GM15510 (cell line): ENCODE measurements around the gene KIF21A.

Source experiments
- POLR2A ChIP-seq: IDR thresholded peaks from 3 replicates; pipeline ENCODE4 v1.6.1; 2011; ENCODE audit warnings: borderline replicate concordance; ENCODE audit not compliant: insufficient read length; ENCODE audit errors: extremely low read depth

KIF21A gene

DNA sequence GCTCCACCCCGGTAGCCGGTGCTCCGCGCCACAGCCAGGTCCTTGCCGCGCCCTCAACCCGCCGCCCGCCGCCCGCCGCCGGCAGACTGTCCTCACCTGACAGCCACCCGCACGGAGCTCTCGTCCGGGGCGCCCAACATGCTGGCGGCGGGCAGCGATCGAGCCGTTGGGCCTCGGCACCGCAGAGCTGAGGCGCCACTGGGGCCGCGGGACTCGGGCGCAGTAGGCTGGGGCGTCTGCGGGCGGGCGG, 164 bp downstream of the KIF21A start:
- no peak for TF ChIP-seq POLR2A

DNA sequence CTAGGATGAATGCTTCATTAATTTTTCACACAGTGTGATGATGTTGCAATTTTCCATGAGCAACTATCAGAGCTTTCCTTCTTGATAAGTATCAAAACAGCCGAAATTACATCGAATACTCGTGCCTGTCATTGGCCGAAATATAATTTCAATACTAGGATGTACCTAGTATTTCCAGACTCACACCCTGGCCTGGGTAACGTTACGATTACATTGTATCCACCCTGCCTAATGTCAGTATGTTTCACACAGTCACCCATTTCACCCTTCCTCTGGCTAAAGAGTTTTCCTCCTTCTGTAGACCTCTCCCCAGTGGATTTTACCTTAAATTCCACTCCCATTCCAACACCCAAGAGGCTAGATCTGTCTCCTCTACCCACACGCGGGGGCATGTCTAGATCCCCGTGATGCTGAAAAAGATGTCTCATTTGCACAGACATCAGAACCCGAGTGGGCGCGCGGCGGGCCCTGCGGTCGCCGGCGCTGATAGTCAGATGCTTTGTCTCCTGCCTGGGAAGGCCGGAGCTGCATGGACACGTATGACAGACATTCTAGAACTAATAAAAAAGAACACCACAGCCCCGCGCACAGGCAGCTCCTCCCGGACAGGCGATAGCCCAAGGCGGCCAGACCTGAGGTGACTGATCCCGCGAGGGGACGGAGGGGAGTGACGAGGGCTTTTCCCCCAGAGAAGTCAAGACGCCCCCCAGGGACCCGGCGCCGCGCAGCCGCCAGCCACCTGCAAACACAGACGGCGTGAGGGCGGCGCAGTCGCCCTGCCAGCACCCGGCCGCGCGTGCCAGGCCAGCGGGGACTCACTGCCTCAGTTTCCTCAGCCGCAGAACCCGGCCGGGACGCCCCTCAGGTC, 723 bp downstream of the KIF21A start:
- no peak for TF ChIP-seq POLR2A

DNA sequence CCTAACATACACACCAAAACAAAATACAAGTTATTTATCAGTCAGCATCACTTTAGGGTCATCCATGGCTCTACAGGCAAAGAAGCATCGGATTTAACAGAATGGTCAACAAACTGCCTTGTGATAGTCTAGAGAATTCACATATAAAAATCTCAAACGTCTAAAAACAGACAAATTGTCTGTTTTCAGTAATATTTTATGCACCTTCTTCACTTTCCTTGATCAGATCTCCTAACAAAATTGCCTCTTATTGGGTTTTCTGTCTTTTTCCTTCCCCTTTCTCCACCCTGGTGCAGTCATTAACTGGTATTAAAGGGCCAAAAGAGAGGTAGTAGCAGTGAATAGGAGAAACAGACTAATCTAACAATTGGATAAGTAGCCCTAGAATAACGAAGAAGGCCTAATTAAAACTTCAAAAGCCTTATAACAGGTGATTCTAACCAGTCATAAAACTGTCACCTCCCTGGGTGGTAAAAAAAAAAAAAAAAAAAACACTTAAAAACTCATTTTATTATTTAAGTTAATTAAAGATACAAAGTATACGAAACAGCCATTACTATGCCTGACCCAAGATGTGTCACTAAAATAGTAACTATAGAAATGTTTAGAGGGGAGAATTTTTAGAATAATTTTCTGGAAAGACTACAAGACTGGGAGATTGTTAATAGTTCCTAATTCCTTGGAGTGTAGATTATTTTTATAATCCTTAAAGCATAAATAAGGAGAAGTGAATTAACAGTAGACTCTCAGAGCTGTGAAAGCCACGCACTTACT, 1.5 kb downstream of the KIF21A start:
- TF ChIP-seq POLR2A: no peak

DNA sequence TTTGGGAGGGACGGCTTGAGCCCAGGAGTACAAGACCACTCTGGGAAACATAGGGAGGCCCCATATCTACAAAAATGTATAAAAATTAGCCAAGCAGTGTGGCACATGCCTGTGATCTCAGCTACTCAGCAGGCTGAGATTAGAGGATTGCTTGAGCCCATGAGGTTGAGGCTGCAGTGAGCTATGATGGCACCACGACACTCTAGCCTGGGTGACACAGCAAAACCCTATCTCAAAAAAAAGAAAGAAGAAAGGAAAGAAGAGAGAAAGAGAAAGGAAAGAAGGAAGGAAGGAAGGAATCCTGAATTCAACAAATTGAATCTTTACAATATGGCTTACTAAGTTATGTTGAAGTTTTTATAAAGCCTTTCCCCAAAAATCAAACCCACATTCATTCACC, 2.1 kb downstream of the KIF21A start:
- no peak for TF ChIP-seq POLR2A

DNA sequence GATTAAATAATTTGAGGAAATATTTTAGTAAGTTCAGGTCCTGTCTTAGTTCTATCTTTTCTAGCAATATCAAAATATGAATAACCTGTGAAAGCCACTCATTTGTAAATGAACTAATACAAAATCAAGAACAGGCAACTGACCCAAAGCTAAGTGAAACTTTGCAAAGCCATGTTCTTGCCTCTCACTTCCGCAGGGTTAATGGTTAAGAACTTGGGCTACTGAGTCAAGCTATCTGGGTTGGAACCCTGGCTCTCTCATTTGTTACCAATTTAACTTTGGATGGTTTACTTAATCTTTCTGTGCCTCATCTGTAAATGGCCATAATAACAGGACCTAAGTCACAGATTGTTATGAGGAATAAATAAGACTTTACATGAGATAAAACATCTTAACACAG, 2.8 kb downstream of the KIF21A start:
- TF ChIP-seq POLR2A: no peak

DNA sequence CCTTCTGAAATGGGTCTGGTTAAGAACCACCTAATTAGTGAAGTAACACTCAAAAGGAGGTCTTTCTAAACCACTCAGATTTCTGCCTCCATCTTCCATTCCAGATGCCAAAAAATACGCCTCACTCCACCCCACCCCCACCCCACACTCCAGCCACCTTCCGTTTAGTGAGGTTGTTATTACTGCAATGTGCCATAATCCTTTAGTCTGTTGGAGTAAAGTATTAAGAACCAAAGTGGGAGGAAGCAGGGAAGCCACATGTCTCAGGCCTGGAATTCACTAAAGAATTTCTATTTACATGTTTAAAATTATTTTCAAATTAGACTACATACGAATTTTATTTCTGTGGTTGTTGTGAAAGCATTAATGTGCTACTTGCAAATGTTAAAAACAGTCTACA, 7.4 kb downstream of the KIF21A start:
- no peak for TF ChIP-seq POLR2A

DNA sequence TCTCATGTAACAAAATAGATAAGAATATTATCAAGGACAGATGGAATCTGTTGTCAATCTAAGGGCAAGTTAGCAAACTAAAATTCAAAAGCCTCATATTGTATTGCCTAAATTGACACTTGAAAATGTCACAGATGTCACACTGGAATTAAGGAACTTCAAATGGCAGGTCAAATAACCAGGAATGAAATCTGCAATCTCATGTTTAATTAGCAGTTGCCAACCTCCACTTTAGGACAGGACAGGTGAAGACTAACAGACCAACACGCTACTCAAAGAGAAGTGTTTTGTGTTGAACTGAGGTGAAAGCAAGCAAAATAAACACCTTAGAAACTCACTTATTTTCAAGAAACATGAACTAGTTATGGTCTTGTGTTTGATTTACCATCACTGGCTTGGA, 11.1 kb downstream of the KIF21A start:
- no peak for TF ChIP-seq POLR2A

DNA sequence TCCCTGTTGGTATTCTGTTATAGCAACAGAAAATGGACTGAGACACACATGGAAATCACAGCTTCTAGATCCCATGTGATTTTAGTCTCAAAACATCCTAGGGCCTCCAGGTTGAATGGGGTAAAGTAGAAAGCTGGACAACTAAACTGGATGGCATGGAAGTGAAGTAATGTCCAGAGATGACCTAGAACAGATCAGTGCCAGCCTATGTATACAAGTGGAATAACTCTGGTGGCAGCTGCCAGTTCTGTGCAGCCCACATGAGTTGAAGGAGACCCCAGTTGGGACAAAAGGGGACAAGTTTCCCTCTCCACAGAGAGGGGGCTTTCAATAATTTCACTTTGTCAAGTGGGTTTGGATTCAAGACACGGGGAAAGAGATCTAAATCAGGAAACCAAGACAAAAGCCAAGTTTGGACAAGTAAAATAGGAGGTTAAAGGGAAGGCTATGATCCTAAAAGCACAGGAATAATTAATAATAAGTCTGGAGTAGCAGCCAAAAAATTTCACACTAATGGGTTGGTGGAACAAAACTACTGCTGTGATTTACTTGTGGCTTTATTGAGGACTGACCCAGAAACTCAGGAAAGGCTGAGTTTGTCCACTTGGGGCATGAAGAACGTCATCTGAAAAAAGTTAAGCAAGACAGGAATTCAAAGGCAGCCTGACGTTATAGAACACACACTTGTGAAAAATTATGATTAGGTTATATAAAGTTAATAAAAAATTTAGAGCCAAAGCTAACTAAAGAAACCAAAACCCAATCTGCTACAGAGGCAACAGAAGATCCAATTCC, 11.7 kb downstream of the KIF21A start:
- no peak for TF ChIP-seq POLR2A

DNA sequence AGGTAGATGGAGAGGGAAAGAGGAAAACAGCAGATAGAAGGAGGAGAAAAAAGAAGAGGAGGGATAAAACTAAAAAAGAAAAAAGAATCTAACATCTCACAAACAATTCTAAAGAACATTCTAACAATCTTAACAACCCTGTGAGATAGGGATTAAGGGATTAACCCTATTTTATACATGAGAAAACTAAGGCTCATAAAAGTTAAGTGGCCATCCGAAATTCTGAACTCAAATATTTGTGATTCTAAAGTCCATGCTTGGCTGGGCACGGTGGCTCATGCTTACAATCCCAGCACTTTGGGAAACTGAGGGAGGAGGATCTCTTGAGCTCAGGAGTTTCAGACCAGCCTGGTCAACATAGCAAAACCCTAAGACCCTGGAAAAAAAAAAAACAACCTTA, 13.1 kb downstream of the KIF21A start:
- no peak for TF ChIP-seq POLR2A

DNA sequence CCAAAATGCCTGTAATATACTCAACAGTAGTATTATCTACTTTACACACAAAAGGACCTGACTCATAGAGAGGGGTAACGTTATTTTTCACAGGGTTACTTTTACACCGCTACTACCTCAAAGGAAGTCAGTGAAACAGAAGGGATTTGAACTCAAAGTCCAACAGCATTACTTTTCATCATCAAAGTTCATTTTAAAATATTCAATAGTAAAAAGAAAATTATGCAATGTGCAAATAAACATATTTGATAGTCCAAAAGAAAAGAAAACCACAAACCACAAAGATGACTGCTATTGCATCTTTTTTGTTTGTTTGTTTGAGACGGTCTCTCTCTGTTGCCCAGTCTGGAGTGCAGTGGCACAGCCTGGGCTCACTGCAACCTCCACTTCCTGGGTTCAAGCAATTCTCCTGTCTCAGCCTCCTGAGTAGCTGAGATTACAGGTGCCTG, 15.5 kb downstream of the KIF21A start:
- no peak for TF ChIP-seq POLR2A

DNA sequence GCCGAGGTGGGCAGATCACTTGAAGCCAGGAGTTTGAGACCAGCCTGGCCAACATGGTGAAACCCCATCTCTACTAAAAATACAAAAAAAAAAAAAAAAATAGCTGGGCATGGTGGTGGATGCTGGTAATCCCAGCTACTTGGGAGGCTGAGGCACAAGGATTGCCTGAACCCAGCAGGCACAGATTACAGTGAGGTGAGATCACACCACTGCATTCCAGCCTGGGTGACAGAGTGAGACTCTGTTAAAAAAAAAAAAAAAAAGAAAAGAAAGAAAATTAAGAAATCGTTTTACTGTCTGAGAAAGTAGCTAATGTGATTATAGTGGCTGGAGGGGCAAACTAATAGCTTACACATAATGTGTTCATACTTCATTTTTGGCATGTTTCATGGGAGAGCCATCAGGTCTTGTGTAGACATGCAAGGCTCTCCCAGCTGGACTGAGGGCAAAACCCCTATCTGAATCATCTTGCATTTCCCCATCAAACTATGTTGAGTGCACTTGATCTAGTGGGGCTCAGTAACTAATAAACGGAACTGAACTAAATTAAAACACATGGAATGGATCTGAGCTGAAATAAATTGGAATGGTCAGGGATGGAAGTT, 16.2 kb downstream of the KIF21A start:
- no peak for TF ChIP-seq POLR2A

DNA sequence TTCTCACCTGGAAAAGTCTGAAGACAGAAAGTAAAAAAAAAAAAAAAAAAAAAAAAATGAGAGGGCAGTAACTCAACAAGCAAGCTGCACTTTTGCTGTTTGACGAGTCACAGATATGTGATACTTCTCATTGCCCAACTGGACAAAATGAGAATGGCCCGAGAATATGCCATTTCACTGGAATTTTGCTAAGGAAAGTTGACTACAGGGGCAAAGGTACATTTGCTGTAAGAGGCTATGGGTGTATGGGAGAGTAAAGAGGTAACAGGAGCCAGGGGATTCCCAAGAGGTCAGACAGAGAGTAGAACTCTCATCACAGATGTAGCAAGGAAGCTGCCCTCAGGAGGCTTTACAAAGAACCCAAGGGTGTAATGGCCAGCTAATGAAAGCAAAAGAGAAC, 22.9 kb downstream of the KIF21A start:
- no peak for TF ChIP-seq POLR2A

DNA sequence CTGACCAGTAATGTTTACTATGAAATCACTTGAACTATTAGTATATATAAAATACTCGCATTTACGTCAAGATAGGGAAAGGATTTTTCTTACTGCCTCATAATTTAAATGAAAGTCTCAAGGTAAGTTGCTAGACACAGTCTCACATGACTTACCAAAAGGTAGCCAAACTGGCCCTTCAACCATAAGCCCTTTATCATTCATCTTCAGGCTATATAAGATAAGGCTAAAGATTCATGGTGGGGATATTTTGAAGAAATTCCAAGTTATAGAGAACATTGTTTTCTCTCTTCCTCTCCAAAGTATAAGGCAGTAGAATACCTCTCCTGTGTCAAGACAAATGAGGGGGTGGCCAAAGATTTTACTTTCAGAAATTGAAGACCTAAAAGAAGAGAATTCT, 23.4 kb downstream of the KIF21A start:
- no peak for TF ChIP-seq POLR2A

DNA sequence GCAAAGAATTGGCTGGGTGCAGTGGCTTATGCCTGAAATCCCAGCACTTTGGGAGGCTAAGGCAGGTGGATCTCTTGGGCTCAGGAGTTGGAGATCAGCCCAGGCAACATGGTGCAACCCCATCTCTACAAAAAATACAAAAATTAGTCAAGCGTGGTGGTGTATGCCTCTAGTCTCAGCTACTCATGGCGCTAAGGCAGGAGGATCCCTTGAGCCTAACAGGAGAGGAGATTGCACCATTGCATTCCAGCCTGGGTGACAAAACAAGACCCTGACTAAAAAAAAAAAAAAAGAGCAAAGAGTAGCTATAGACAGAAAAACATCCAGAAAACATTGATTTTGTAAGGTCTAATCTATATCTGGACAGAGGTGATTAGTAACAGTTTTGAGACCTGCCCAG, 25.0 kb downstream of the KIF21A start:
- TF ChIP-seq POLR2A: no peak
